NCI-H345 (cell line): Measurements from ENCODE around the gene ZNF775.
A peak's percentile ranks its signal among the peaks of the same experiment; 100 is the strongest.

Experiments used
- DNase-seq: peaks from one replicate; lab custom pipeline; 2025; lab: John Stamatoyannopoulos, UW

Gene ZNF775

DNA sequence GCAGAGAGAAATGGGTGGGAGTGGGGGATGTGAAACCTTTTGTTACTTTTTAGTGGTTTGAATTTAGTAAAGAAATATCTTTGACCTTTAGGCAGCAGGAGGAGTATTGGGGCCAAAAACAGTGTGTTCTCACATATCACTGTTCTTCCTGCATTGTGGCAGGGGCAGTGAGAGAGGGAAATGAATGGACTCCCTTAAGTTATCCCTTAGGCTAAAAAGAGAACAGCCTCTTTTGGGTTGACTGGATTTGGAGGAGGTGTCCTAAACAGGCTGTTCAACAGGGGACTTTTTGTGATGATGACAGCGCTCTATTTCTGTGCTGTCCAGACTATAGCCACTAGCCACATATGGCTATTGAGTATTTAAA lies 22.3 kb downstream of the ZNF775 start:
- no peak for DNase-seq

DNA sequence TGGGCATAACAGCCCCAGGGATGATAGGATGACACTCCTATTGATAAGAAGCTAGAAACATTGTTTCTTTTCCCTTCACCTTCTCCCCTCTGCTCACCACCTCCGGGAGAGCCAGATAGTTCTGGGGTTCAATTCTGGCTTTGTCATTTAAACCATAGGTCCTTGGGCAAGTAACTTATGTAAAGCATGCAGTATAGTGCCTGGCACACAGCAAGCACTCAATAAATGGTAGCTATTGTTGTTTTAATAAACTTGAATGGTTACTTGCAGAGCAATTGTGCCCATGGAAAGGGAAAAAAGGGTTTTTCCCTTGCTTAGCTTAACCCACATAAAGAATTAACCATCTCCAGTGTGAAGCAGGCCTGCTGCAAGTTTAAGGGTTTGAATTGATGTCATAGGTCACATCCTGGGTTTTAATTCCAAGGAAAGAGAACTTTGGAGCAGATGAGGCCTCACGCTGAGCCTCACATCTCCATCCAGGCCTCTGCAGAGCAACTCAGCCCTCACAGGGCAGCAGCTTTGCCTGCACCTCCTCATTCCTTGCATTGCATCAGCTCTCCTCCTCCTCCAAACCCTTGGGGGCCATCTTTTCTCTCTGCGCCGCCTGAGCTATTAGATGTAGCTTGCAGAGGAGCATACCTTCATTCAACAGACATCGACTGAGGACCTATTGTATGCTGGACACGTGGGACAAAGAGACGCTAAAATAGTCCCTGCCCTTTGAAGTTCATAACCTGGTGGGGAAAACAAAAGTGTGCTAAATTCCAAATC lies 22.9 kb downstream of the ZNF775 start:
- no peak for DNase-seq

DNA sequence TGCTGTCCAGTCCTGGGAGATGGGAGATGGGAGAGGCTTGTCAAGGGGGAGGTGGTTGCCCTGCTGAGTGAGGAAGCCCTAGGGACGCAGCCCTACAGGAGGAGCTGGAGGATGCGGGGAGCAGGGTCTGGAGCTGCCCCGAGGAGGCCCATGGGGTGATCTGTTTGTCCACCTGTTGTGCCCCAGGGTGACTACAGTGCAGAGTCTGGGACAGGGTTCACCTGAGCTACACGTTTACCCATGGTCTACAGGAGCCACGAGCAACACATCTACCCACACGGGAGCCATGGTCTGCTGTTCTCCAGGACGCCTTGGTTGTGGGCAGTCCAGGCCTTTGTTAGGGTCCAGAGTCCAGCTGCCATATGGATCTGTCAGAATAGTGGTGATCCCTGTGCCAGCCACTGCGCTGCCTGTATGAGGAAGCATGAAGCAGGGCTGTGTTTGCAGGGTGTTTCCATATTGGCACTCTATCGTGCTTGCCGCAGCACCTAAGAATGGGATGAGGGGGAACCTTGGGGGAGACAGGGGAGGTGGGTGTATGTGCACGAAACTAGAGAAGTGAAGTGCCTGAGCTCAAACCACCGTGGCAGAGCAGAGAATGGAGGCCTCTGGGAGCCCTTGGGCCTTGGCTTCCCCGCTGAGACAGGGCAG lies 23.7 kb downstream of the ZNF775 start:
- DNase-seq = no peak

- no peak for DNase-seq
These were observed 24.4 kb downstream of the ZNF775 start for GRCh38 chr7:150403376-150404171.

- DNase-seq = no peak
These were observed 25.2 kb downstream of the ZNF775 start for GRCh38 chr7:150404172-150404804.

DNA sequence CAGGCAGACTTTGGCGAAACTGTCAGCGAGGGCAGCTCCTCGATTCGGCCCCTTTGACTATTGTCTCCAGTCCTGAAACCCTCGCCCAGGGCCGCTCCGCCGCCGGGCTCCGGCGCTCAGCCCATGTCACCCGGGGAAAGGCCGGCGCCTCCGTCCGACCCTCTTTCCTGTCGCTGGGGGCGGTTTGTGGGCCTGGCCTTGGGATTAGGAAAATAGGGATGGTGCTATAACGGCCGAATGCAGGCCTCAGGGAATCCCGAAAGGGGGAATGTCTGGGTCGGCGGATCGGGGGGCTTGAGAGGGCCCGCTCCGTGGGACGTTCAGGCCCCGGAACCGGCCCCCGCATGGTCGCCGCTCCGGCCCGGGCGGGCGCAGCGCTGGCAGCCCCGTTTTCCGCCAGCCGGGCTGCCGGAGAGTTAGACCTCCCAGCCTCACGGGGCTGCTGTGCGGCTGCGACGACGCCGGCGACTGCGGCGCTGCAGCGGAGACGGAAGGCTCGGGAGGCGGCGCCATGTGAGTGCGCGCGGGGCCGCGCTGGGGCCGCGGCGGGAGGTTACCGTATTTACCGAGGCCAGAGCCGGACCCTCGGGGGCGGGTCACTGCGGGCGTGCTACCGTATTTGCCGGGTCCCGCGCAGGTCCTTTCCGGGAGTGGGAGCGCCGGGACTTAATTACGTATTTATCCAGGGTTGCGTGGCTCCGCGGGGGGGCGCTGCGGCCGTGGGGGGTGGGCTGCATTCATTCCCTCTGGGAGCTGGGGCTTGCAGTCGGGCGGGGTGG lies 25.9 kb downstream of the ZNF775 start:
- peak; percentile 74 for DNase-seq

DNA sequence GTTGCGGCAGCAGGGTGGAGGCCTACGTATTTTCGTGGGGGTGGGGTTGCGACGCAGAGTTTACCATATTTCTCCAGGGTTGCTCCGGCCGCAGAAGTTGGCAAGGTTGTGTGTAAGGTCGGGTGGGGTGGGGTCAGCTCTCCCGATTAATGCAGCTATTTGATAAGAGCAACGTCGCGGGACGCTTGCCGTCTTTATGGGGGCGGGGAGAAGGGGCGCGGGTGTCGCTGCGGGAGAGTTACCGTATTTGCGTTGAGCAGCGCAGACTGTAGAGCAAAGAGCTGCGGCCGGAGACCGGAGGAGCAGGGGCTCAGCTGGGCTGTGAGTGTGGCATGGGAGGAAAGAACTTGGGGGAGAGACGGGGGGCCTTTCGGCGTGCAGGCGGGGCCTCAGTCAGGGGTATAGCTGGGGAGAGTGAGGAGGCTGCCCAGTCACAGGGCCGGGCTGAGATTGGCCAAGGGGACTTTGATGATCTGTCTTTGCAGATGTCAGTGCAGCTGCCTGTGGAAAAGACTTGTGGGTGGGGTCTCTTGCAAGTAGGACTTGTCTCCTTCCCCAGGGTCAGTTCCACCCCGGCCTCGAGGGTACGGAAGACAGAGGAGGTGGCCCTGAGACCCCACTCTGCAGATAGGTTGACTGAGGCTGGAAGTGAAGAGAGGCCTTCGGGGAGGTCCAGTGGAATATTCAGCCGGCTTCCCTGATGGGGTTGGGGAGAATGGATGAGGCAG lies 26.6 kb downstream of the ZNF775 start:
- no peak for DNase-seq

DNA sequence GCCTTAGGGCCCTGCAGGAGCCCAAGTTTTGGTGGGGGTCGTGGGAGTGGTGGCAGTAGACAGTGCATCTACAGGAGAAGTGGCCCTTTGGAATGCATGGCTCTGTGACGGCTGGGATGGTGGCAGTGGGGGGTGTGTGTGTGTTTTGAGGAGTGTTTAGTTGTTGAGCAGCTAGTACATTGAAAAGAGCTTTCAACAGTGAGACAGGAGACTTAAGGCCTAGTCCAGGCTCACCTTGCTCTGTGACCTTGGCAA lies 27.1 kb downstream of the ZNF775 start:
- DNase-seq = peak; percentile 3

- no peak for DNase-seq
These were observed 27.7 kb downstream of the ZNF775 start for GRCh38 chr7:150406567-150407421.

- DNase-seq = no peak
These were observed 28.7 kb downstream of the ZNF775 start for GRCh38 chr7:150407588-150408392.

DNA sequence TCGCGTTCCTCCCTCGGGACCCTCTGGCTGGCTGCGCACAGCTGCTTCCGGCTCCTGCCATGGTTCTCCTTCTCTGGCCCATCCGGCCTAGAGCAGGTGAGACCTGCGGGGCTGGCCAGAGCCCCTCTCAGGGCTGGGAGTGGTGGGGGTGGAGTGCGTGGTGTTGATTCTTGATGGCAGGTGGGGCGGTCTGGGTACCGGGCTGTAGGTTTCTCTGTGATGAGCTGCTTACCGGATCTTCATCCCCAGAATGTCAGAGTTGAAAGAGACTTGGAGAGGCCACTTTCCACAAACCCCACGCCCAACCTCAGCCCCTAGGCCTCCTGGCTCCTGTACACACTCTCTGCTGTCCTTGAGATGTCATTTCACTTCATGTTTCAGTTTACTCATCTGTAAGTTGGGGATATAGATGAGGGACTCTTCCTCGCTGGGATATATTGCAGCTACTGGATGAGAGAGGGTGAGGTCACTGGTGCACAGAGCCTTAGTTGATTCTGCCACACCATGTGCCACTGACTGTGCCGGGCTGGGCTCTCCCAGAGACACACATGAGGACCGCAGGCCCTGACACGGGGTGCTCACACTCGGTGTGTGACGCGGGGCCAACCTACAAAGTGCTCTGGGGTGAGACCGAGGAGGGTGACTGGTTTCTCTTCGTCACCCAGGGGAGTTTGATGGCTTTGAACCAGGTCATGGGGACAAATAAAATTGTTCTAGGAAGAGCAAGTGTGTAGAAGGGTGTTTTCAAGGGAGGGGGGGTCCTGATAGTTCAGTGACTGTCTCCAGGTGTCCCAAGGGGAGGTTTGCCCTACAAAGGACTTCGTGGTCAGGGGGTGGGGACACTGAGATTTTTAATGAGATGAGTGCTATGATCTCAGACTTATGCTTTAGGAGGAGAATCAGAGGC lies 29.5 kb downstream of the ZNF775 start:
- no peak for DNase-seq

GRCh38 chr7:150409300-150410030 lies 30.3 kb downstream of the ZNF775 start:
- DNase-seq = no peak

DNA sequence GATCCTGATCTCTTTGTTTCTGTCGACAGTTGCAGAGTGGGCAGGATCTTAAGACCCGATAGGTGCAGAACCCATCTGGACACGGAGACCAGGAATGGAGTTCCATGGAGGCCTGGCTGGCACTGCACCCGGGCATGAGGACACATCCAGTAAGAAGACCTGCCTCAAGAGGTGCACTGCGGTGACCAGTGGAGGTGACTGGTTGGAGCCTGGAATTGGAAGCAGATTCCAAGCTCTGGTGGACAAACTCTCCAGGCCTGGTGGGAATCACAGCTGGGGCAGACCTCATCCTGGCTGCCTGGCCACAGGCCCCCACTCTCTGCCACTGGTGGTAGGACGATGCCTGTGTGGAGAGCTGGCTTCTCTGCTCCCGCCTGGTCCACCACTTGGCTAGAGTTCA lies 31.0 kb downstream of the ZNF775 start:
- no peak for DNase-seq

DNA sequence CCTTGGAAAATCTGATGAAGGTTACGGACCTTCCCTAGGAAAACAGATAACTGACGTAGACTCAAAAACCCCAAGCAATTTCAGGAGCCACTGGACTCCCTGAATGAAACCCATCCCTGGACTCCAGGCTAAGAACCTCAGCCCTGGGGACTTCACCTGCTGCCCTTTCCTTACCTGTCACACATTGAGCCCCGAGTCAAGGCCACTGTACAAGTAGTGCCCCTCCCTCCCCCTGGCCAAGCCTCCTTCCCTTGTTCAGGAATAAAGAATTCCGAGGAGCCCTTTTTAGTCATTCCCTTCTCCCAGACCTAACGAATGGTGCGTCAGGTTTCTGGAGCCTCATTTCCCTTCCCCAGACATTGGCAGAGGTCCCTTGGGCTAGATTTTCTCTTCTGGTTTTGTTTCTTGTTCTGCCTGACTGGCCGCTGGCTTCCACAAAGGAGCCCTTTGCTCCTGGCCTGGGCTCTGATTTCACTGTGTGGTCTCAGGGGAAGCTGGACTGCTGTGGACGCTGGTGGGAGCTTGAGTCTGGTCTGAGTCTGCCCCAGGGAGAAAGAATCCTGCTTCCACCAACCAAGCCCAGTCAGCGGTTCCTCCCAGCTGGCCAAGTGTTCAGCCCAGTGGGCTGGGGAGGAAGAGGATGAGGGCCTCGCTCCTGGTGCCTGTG lies 31.7 kb downstream of the ZNF775 start:
- DNase-seq = no peak

GRCh38 chr7:150411606-150412005 lies 32.5 kb downstream of the ZNF775 start:
- no peak for DNase-seq

GRCh38 chr7:150412016-150412415 lies 32.9 kb downstream of the ZNF775 start:
- DNase-seq = no peak
